Ramos (cell line): ENCODE results near the gene MYO1C.
"Not testable (repeated sequence)": the region's sequence is repeated elsewhere in the genome, so short reads cannot be mapped to it uniquely, and the experiment has no call there.

Experiments
- in situ Hi-C: fragments of 300-500 bp; cut with MboI; formaldehyde crosslinking; loops from one replicate; pipeline ENCODE4 v1.14.3; 2022; ENCODE audit warnings: low sequenced_read_pairs; ENCODE audit not compliant: unreplicated experiment

Gene MYO1C

DNA sequence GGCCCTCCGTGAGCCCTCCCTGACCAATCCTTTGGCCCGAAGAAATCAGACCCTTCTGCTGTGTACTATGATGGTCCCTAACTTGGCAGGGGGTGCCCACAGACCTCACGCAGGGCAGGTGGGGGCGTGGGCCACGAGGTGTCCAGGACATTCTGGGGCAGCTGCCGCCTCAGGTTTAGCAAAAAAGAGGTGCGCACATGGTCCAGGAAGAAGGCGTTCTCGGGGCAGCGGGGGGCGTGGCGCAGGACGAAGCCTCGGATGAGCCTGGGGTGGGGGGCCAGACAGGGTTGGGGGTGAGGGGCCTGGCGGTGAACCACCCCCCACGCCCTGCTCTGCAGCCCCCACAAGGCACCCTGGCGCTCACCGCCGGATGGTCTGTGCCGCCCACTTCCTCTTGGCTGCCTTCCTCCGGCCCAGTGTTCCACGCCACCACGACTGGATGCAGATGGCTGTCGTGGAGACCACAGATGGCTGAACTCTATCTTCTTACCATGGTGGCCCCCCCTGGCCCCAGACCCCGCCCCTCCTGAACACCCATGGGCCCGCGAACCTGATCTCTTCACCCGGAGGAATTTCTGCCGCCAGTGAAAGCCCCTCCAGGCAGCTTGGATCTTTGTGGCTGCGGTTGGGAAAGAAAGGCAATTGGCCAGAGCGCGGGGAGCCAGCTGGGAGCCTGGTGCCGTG lies 22.3 kb downstream of the MYO1C start:
- in situ Hi-C loops = no loop called here

DNA sequence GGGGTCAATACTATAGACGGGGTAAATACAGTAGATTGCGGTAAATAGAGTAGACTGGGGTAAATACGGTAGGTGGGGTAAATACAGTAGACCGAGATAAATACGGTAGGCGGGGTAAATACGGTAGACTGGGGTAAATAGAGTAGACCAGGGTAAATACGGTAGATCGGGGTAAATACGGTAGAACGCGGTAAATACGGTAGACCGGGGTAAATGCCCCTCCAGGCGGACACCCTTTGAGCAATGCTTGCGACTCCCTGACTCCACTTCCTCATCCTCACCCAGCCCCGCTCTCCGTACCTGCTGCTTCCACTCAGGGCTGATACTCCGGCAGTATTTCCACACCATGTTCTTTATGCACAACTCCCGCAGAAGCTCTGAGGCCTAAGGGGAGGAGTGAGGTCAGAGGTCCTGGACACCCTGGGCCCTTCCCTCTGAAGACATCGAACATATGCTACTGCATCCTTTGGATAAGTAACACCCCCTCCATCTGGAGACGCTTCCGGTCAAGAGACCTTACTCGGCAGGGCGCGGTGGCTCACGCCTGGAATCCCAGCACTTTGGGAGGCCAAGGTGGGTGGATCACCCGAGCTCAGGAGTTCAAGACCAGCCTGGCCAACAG lies 23.1 kb downstream of the MYO1C start:
- in situ Hi-C loops = no loop called here

DNA sequence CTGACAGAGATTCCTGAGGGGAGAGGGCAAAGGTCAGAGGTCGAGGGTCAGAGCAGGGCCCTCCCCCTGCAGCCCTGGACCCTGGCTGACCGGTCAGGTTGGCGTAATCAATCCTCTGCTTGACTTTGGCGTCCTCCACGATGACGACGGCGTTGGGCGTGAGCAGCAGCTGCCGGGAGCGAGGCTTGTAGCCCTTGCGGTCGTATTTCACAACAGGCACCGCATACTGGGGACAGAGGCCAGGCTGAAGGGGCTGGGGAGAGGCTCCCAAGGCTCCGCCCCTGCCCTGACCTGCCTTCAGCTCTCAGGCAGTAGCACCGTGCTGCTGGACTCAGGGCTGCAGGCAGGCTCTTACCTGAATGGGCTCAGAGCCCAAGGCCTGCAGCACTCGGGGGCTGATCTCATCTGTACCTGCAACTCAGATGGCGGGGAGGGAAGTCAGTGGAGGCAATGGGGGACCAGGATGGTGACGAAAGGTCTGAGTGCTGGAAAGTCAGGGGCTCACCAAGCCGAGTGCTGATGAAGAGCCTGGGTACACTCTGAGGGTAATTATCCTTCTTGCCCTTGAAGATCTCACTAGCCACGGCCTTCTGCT lies 24.5 kb downstream of the MYO1C start:
- in situ Hi-C loops = no loop called here

DNA sequence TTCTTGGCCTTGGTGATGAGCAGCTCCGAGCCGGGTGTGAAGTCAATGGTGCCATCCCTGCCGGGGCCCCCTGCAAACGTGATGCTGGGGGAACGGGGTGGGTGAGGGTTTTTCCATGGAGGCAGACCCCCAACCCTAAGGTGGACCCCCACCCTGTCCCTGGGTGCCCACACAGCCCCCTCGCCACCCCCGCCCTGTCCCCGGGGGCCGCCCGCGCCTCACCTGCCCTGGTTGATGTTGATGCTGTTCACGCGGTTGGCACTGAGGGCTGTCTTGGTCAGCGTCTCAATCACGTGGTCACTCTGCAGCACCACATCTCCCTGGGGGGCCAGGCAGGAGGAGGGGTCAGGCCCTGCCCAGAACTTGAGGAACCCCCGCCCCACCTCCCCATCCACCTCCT lies 25.2 kb downstream of the MYO1C start:
- in situ Hi-C loops = no loop called here

DNA sequence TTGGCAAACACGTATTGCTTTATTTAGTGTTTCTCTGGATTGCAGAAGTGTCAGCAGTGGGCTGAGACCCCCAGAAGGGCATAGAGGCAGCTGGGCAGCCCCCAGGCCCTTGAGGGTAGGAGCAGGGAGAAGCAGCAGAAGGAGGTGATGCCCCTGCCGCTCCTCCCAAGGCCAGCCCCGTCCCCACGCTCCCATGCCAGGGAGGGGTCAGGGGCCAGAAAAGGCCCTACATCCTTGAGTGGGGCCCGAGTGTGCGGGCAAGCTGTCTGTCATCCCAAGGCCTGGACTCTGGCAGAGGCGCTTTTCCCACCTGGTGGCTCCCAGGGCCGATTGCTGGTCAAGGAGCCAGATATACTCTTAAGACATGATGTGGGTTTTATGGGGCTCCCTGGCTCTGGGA lies 28.3 kb downstream of the MYO1C start:
- in situ Hi-C loops = no loop called here

DNA sequence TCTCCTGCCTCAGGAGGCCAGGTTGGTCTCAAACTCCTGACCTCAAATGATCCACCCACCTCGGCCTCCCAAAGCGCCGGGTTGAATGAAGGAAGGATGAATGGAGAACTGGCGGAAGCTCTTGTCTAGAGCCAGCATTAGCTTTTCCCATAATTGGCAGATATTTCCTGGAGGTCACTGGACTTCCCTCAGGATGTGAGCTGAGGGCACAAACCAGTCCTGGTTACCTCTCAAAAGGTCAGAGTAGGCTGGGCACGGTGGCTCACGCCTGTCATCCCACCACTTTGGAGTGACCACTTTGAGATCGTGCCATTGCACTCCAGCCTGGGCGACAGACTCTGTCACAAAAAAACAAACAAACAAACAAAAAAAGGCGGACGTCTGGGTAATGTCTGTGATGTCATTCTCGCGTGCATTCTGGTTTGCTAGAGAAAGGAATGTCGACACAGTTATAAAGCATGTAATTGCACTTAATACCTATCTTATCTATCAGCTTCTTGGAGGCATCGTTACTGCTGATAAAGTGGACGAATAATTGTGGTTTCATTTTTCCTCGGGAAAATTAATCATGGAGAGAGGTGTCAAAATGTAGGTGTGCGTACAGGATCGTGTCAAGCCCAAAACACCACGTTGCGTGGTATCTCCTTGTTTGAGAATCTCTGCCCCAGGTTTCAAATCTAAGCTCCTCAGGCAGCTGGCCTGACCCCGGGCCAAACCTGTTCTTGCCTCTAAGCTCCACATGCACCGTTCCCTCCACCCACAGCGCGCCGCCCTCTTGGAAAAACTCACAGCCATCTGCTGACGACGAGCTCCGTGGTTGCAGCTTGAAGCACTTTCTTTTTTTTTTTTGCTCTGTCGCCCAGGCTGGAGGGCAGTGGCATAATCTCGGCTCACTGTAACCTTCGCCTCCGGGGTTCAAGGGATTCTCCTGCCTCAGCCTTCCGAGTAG lies 30.0 kb downstream of the MYO1C start:
- in situ Hi-C loops = no loop called here

DNA sequence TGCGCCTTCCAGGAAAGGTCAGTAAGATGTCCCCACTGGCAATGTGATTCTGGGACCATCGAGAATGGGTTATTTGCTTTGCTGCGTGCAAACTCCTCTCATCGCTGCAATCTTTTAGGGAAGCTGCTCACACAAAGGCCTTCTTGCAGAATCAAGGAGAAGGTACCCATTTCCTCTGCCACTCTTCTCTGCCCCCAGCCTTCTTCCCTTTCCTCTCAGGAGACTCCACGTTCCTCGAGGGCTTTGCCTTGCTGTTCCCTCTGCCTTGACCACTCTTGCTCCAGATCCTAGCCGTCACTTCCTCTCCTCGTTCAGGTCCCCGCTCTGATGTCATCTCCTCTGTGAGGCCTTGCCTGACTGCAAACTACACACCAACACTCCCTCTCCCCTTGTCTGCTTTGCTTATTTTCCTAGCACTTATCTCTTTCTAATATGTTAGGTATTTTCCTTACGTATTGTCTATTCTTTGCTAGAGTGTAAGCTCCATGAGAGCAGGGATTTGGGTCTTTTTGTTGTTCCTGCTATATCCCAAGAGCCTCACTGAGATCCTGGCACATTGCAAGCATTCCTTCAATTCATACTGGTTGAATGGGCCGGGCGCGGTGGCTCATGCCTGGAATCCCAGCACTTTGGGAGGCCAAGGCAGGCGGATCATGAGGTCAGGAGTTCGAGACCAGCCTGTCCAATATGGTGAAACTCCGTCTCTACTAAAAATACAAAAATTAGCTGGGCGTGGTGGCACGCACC lies 31.1 kb downstream of the MYO1C start:
- in situ Hi-C loops = no loop called here

DNA sequence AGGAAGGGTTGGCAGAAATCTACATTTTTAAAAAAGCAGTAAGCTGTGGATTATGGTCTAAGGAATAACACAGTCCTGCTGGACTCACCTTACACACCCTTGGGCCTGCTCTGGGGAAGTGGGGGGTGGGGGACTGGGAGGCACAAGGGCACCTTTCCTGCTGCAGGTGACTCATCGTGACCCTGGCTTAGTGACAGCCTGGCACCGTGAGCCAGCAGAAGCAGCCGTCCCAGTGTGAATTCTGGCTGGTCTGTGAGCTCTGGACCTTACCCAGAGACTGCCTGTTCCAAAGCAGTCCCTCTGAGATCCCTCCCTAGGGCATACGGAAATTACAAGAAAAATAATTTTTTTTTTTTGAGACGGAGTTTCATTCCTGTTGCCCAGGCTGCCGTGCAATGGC lies 32.3 kb downstream of the MYO1C start:
- in situ Hi-C loops = no loop called here

DNA sequence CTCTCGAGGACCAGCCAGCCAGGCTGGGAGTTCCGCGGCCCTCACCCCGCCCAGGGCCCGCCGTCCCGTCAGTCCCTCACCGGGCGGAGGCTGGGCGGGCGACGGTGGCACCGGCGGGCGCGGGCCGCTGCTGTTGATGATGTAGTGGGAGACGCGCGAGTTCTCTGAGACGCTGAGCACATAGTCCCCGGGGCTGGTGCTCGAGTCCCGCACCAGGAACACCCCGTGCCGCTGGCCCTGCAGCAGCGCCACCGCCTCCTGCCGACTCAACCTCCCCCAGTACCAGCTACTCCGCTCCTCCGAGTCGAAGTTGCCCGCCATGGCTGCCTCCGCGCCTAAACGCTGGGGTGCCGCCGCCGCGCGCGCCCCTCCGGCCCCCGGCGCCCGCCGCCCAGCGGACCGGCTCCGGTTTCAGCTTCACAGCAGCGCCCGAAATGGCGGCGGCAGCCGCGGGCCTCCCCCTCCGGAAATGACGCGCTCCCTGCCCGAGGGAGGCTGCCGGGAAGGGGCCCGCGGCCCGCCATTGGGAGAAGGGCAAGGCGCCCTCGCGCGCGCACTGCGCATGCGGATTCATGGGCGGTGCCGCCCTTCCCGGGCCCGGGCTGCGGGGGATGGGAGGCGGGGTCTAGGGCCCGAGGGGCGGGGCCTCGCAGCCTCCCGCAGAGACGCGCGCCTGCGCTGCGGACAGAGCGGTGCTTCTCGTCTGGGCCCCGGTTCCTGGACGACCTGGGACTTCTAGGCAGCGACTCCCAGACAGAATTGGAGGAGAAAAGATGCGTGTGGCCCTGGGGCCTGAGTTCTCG lies 36.5 kb downstream of the MYO1C start, which contains the start of gene CRK:
CRK (minus strand) TSS at position 436 of the 803 bp plus-strand sequence; CDS start at position 321, 115 bp downstream.
- in situ Hi-C loops = no loop called here

DNA sequence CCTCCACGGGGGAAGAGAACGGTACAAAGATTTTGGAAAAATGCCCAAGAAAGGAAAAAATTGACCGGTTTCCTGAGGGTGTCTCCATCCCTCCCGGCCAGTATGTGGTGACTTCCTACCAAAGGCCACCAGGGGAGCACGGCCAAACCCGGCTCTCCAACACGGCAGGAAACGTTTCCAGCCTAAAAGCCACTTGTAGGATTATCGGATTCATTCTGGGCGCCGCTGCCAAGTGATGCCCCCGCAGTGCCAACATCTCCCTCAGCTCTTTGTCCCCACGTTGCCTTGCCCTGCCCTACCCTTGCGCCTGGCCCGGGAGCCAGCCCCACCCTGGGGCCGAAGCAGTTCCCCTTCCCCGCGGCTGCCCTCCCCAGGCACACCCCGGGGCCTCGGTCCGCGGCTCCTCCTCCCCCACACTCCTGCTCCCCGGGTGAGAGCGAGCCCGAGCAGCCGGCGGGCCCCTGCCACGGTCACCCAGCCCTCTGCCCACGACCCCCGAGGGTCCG lies 37.1 kb downstream of the MYO1C start:
- in situ Hi-C loops = no loop called here

DNA sequence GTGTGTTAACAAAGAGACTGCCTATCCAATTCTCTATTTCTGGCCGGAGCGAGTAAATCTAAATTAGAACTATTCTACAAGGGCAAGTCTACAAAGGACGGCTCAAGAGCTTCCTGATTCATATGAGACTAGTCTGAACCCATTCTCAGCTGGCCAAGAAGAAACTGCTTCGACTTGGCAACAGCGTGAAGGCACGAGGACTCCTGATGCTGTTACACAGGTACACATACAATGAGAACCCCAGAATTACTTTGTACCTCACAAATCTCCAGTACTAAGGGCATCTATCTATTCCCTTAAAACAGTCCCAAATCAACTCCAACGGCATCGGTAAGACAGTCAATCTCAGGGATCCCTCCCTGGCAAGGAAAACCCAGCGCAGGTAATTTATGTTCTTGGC lies 37.9 kb downstream of the MYO1C start:
- in situ Hi-C loops = no loop called here

DNA sequence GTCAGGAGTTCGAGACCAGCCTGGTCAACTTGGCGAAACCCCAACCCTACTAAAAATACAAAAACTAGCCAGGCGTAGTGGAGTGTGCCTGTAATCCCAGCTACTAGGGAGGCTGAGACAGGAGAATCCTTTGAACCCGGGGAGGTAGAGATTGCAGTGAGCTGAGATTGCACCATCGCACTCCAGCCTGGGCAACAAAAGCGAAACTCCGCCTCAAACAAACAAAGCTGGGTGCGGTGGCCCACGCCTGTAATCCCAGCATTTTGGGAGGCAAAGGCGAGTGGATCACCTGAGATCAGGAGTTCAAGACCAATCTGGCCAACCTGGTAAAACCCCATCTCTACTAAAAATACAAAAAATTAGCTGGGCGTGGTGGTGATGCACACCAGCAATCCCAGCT lies 38.8 kb downstream of the MYO1C start:
- in situ Hi-C loops = not testable (repeated sequence)

DNA sequence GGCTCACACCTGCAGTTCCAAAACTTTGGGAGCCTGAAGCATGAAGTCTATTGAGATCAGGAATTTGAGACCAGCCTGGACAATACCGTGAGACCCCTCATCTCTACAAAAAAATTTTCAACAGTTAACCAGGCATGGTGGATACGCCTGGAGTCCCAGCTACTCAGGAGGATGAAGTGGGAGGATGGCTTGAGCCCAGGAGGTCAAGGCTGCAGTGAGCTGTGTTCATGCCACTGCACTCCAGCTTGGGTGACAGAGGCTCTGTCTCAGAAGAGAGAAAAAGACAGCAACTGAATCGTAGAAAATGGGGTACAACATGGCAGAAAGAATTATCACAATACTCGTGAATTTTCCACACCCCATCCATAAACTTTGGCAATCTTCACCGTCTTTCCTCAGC lies 39.6 kb downstream of the MYO1C start:
- in situ Hi-C loops = no loop called here

DNA sequence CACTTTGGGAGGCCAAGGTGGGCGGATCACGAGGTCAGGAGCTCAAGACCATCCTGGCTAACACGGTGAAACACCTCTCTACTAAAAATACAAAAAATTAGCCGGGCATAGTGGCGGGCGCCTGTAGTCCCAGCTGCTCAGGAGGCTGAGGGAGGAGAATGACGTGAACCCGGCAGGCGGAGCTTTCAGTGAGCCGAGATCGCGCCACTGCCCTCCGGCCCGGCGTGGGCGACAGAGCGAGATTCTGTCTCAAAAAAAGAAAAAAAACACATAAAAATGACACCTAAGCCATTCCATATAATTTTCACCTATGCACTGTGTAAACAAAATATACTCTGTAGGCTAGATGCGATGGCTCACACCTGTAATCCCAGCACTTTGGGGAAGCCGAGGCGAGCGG lies 42.2 kb downstream of the MYO1C start:
- in situ Hi-C loops = not testable (repeated sequence)

DNA sequence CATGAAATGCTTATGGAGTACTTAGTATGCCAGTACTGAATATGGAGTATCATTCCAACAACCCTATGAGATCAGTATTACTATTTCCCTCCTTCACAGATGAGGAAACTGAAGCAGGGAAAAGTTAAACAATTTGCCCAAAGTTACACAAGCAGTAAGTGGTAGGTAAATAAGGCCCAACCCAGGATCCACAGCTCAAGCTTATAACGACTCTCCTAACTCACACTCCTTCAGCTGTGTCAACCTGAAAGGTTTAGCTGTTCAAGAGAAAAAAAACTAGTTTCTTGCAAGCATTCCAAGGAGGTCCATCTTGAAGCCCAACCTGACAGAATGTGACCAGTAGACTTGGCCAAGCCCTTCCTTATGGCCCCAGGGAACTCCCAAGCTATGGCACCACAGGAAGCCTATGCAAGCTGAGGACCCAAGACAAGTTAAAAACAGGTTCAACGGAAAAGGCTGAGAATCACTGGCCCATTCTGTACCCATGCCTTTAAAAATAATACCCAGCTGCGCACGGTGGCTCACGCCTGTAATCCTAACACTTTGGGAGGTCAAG lies 43.0 kb downstream of the MYO1C start:
- in situ Hi-C loops = no loop called here

DNA sequence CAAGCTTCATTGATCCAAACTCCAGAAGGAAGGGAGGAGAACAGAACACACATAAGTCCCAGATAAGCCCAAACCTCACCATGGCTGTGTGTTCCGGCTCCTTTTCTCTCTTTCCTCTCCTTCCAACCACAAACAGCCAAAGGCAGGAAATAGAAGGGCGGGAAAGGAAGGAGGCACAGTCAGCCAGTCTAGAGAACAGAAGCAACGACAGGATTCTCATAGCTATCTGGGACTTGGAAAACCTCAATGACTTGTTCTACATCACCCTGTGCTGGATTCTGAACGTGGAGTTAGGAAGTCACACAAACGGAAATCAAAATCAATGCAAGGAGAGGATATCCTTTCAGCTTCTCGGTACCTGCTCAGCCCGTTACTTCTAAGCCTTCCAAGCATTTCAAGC lies 45.4 kb downstream of the MYO1C start:
- in situ Hi-C loops = no loop called here

DNA sequence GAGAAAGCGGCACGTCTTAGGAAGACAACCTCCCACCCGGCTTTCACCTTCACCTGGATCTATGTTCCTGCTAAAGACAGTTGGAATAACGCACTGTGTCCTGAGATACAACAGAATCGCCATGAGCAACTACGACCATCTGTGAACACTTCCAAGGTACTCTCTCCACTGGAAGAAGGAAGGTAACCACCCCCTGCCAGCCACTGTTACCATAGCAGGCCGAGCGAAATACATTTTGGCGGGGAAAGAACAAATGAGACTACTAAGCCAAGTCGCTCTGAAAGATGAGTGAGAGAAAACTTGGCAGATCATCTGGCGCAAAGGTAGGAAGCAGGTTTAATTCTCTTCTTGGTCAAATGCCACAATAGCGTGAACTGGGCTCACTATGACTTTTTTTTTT lies 46.3 kb downstream of the MYO1C start:
- in situ Hi-C loops = no loop called here

DNA sequence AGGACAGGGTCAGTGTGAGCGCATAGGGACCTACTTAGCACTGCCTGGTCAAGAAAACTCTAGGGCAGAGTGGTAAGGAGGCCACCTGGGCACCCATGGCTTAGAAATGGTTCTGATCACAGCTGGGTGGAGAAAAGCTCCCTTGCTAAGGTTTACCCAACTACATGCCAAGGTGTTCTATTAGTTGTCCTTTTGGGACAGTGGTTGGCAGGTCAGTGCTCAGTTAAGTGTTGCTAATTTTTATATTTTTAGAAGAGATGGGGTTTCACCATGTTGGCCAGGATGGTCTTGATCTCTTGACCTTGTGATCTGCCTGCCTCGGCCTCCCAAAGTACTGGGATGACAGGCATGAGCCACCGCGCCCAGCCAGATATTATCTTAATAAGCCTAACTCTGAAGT lies 46.8 kb downstream of the MYO1C start:
- in situ Hi-C loops = not testable (repeated sequence)

DNA sequence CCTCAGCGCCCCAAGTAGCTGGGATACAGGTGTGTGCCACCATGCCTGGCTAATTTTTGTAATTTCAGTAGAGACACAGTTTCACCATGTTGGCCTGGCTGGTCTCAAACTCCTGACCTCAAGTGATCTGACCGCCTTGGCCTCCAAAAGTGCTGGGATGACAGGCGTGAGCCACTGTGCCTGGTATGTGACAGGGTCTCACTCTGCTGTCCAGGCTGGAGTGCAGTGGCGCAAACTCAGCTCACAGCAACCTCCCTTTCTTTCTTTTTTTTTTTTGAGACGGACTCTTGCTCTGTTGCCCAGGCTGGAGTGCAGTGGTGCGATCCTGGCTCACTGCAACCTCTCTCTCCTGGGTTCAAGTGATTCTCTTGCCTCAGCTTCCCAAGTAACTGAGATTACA lies 49.8 kb downstream of the MYO1C start:
- in situ Hi-C loops = not testable (repeated sequence)
